Measurements from ENCODE around the gene LOX. TPM values are rescaled to one million over a fixed set of nuclear protein-coding genes. Genes with fewer than 3 reads are reported as not detected.

LOX gene
- total and polyA plus RNA-seq, 2 experiments from 2014 or later: 440 to 1,207 TPM

DNA sequence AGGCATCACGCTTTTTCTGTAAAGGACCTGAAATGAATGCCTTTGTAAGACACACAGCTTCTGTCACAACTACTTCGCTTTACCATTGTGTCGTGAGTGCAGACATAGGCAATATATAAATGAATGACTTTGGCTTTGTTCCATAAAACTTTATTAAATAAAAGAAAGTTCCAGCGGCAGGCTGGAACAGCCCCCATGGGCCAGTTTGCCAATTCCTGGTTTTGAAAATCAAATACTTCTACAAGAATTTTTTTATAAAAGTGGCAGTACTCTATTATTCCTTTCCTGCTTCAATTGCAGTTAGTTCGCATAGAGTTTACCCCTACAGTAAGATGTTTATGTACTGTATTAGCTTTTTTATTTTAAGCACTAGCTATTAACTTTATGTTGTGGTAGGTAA, 62.6 kb downstream of the LOX start:
- Histone ChIP-seq H3K9me2 (ENCODE audit: insufficient read depth) (no peaks in the 10 kb centered on the region), H3K4me2 (ENCODE audit: unreplicated experiment) (no peak overlapping the region), H3F3A (ENCODE audit: insufficient read depth) (peaks cover 8% of the 10 kb centered on the region; the same call in 1 of the 2 replicates), H3K27ac (no peak overlapping the region), H4K20me1 (ENCODE audit: insufficient read depth) (no peaks in the 10 kb centered on the region), H3K4me3 (no peak overlapping the region), H3K9me3 (ENCODE audit: low read depth) (no peaks in the 10 kb centered on the region), H3K27me3 (replicated peaks; ENCODE audit: insufficient read depth) (no peaks in the 10 kb centered on the region), H3K79me2 (ENCODE audit: insufficient read depth) (peaks cover 26% of the 10 kb centered on the region; the same call in 1 of the 2 replicates), H2AFZ (0 out of 2 replicates have a peak overlapping the region, but pooled peaks have one; percentile 30), H3K4me1 (ENCODE audit: insufficient read depth) (peaks cover 31% of the 10 kb centered on the region), H3K36me3 (ENCODE audit: low read depth) (no peaks in the 10 kb centered on the region), H3K9ac (no peak overlapping the region)
- no peak for DNase-seq
- in situ Hi-C loops (cut with MboI): no loop called here
- TF ChIP-seq EZH2phosphoT487 (IDR thresholded peaks at IDR 0.05; ENCODE audit: insufficient read depth, low read depth) (no peak), EZH2 (IDR thresholded peaks at IDR 0.05; ENCODE audit: insufficient read depth, poor library complexity, severe bottlenecking) (no peak)
- 56 to 57% methylated on average over 5 of the region's 5 CpGs for WGBS, 2 experiments (ENCODE audit: low coverage in 1 of 2, low lambda C conversion rate in 2 of 2, missing lambda C conversion rate in 2 of 2)

DNA sequence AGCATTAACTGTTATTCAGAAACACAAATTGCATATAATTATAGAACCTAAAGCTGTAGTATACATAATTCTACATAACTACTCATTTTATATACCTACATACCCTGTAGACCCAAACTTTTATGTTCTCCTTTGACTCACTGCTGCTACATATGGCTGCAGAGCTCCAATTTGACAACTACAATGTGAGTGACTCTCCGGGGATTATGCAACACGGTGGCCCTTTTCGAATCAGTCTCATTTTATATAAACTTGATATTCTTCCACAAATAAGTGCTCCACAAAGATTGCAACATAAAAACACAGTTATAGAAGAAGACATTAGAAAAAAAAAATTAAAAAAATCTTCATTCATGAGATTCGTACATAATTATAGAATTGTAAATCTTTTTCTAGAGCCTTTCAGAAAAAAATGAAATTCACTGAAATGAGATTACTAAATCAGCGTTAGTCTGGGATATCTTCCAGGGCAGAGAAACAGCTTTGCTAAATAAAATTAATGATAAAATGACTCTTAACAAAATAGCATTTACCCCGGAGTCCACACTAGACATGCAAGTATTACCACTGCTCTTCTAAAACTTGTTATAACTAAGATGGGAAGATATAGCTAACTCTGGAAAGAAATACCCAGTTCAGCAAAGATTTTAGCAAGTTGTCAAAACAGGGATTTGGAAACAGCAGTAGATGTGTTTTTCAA, 63.7 kb downstream of the LOX start:
- in situ Hi-C loops (cut with MboI): no loop called here
- no peaks in the 10 kb centered on the region for H3K9me2 ChIP-seq (ENCODE audit: insufficient read depth)
- peak overlapping the region; percentile 38 for H3K4me2 ChIP-seq (ENCODE audit: unreplicated experiment)
- no peaks in the 10 kb centered on the region for H4K20me1 ChIP-seq (ENCODE audit: insufficient read depth)
- H3F3A ChIP-seq (ENCODE audit: insufficient read depth): 0 out of 2 replicates have a peak, but pooled peaks cover 3% of the 10 kb centered on the region
- H3K36me3 ChIP-seq (ENCODE audit: low read depth): no peaks in the 10 kb centered on the region
- TF ChIP-seq EZH2phosphoT487 (IDR thresholded peaks at IDR 0.05; ENCODE audit: insufficient read depth, low read depth) (no peak), EZH2 (IDR thresholded peaks at IDR 0.05; ENCODE audit: insufficient read depth, poor library complexity, severe bottlenecking) (no peak)
- H3K9me3 ChIP-seq (ENCODE audit: low read depth): no peaks in the 10 kb centered on the region
- peak overlapping the region; percentile 30; the same call in 1 of the 2 replicates for H2AFZ ChIP-seq
- WGBS, 2 experiments (ENCODE audit: low coverage in 1 of 2, low lambda C conversion rate in 2 of 2, missing lambda C conversion rate in 2 of 2): 10 to 12% methylated on average over 6 of the region's 6 CpGs
- H3K4me3 ChIP-seq: peak overlapping the region; percentile 20; the same call in 1 of the 2 replicates
- H3K27ac ChIP-seq: no peak overlapping the region
- peak; percentile 59 for DNase-seq
- H3K9ac ChIP-seq: peak overlapping the region; percentile 15; the same call in 1 of the 2 replicates
- peaks cover 37% of the 10 kb centered on the region for H3K79me2 ChIP-seq (ENCODE audit: insufficient read depth)
- no peaks in the 10 kb centered on the region for H3K27me3 ChIP-seq (replicated peaks; ENCODE audit: insufficient read depth)
- H3K4me1 ChIP-seq (ENCODE audit: insufficient read depth): peaks cover 27% of the 10 kb centered on the region

Other genes starting within 250 kb of the LOX start
- not detected in 2 replicates for gene FTMT, start 226.4 kb downstream of the LOX start, total RNA-seq (2014; rRNA removed; shearing (Covaris generic))
- not detected in 2 replicates for gene FTMT, start 226.4 kb downstream of the LOX start, polyA plus RNA-seq (2016; fragmentation: Nextera tagmentation; extraction: Ambion mirVana)
- gene SRFBP1, start 116.3 kb downstream of the LOX start, total RNA-seq (2014; rRNA removed; shearing (Covaris generic)): 9.2 and 10.2 TPM in 2 replicates
- 12.1 and 12.3 TPM in 2 replicates for gene SRFBP1, start 116.3 kb downstream of the LOX start, polyA plus RNA-seq (2016; fragmentation: Nextera tagmentation; extraction: Ambion mirVana)
- gene ZNF474, start 51.3 kb upstream of the LOX start, total RNA-seq (2014; rRNA removed; shearing (Covaris generic)): 0.43 TPM in 1 of 2 replicates, not detected in the other
- gene ZNF474, start 51.3 kb upstream of the LOX start, polyA plus RNA-seq (2016; fragmentation: Nextera tagmentation; extraction: Ambion mirVana): 0.21 and 0.23 TPM in 2 replicates
- gene SNCAIP, start 234.0 kb upstream of the LOX start, total RNA-seq (2014; rRNA removed; shearing (Covaris generic)): 2.4 and 4.0 TPM in 2 replicates
- 1.5 TPM in 2 replicates for gene SNCAIP, start 234.0 kb upstream of the LOX start, polyA plus RNA-seq (2016; fragmentation: Nextera tagmentation; extraction: Ambion mirVana)

All from GM23248 (cell line).